MM.1S (cell line): ENCODE measurements around the gene PITPNM1.

Source experiments
- DNase-seq: peaks from one replicate; pipeline ENCODE4 v3.0.0-alpha.2; 2015
- H2AFZ ChIP-seq: fragments of 300-600 bp; sonication (generic); 2 replicates; pipeline ENCODE4 v1.6.0; 2016; ENCODE audit warnings: antibody characterized with exemption, low read length
- H3F3A ChIP-seq: fragments of 300-600 bp; sonication (generic); 2 replicates; pipeline ENCODE4 v1.6.1; 2016; ENCODE audit warnings: mild to moderate bottlenecking, antibody characterized with exemption, low read length, moderate library complexity, mixed read lengths; ENCODE audit not compliant: insufficient read depth
- H3K27ac ChIP-seq: fragments of 300-600 bp; sonication (generic); 2 replicates; pipeline ENCODE4 v1.5.1; 2016; ENCODE audit warnings: mild to moderate bottlenecking, low read length
- H3K27me3 ChIP-seq: fragments of 300-600 bp; sonication (generic); replicated peaks from 2 replicates; pipeline ENCODE4 v1.6.0; 2016; ENCODE audit warnings: low read length; ENCODE audit not compliant: insufficient read depth
- H3K36me3 ChIP-seq: fragments of 300-600 bp; sonication (generic); replicated peaks from 2 replicates; pipeline ENCODE4 v1.6.1; 2016; ENCODE audit warnings: mild to moderate bottlenecking, low read length, mixed read lengths; ENCODE audit not compliant: insufficient read depth
- H3K4me1 ChIP-seq: fragments of 300-600 bp; sonication (generic); 2 replicates; pipeline ENCODE4 v1.6.1; 2016; ENCODE audit warnings: low read length, mixed read lengths
- H3K4me2 ChIP-seq: fragments of 300-600 bp; sonication (generic); 2 replicates; pipeline ENCODE4 v1.6.0; 2016; ENCODE audit warnings: low read depth, low read length
- H3K4me3 ChIP-seq: fragments of 300-600 bp; sonication (generic); 2 replicates; pipeline ENCODE4 v1.5.1; 2016; ENCODE audit warnings: low read length, mixed read lengths
- H3K79me2 ChIP-seq: fragments of 300-600 bp; sonication (generic); 2 replicates; pipeline ENCODE4 v1.6.1; 2016; ENCODE audit warnings: mixed run types, low read length, mixed read lengths
- H3K9ac ChIP-seq: fragments of 300-600 bp; sonication (generic); 2 replicates; pipeline ENCODE4 v1.6.1; 2016; ENCODE audit warnings: low read length, mixed read lengths
- H3K9me2 ChIP-seq: fragments of 300-600 bp; sonication (generic); replicated peaks from 2 replicates; pipeline ENCODE4 v1.6.1; 2016; ENCODE audit warnings: mild to moderate bottlenecking, low read length, mixed read lengths; ENCODE audit not compliant: insufficient read depth
- H3K9me3 ChIP-seq: fragments of 300-600 bp; sonication (generic); replicated peaks from 2 replicates; pipeline ENCODE4 v1.6.1; 2016; ENCODE audit warnings: mild to moderate bottlenecking, low read length, mixed read lengths; ENCODE audit not compliant: insufficient read depth
- H4K20me1 ChIP-seq: fragments of 300-600 bp; sonication (generic); 2 replicates; pipeline ENCODE4 v1.6.1; 2016; ENCODE audit warnings: mild to moderate bottlenecking, low read length, moderate library complexity, mixed read lengths; ENCODE audit not compliant: insufficient read depth
- CTCF ChIP-seq: fragments of 300-600 bp; sonication (generic); IDR thresholded peaks from 2 replicates; pipeline ENCODE4 v1.5.1; 2016; ENCODE audit warnings: antibody characterized with exemption, low read length, mixed read lengths
- EZH2 ChIP-seq: fragments of 300-600 bp; sonication (generic); optimal IDR thresholded peaks from 2 replicates; pipeline ENCODE3; 2017; ENCODE audit warnings: low read depth, mild to moderate bottlenecking, antibody characterized with exemption, low read length, mixed read lengths
- EZH2phosphoT487 ChIP-seq: fragments of 300-600 bp; sonication (generic); IDR thresholded peaks from 2 replicates; pipeline ENCODE4 v1.6.1; 2018; ENCODE audit warnings: antibody characterized with exemption, low read length

The PITPNM1 gene

DNA sequence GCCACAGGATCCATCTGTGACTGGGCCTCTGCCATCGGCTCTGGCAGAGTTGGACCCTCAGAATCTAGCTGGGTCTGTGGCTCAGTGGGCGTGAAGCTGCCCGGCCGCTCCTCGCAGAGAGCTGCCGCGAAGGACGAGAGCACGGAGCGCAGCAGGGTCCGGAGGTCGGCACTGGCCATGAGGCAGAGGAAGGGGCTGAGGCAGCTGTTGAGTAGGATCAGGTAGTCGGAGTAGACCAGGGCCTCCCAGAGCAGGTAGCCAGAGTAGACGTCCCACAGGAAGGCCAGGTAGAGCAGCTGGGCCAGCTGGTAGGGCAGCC, 53.5 kb downstream of the PITPNM1 start:
- Histone ChIP-seq H3K27me3 (no peaks in the 10 kb centered on the region), H3K4me2 (no peak overlapping the region), H2AFZ (no peak overlapping the region)

DNA sequence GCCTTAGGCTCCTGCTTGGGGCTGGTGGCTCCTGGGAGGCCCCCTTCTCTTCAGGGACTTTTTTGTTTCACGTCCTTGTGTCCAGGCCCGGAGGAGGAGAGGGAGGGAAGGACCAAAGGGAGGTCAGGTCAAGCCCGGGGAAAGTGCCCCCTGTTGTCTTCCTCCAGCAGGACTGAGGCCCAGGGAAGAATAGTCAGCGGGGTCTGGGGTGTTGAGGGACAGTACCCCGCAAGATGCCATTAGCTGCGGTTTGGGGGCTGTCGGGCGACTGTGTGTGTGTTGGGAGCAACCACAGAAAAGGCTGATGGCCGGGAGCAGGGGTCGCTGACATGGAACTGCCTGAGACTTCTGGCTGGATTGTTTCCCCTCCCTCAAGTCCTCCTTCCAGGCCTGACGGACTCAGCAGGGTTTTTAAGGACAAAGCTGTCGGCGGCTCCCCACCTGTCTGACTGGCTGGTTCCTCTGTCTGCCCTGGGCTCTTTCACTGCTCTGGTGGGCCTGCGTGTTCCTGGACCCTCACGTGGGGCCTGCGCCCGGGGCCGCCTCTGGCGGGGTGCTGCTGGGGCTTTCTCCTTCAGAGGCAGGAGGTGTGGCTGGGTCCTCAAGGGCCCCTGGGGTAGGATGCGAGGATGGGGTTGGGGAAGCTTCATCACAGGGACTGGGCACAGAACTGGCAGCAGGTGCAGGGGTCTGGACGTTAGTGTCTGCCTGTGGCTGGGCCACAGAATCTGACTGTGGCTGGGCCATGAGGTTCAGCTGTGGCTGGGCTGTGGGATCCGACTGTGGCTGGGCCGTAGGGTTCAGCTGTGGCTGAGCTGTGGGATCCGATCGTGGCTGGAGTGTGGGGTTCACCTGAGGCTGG, 54.1 kb downstream of the PITPNM1 start:
- Histone ChIP-seq H3K27me3 (no peaks in the 10 kb centered on the region), H3K79me2 (no peaks in the 10 kb centered on the region), H3K9me3 (no peaks in the 10 kb centered on the region), H3K4me1 (peaks cover 7% of the 10 kb centered on the region), H3K36me3 (no peaks in the 10 kb centered on the region), H4K20me1 (no peaks in the 10 kb centered on the region), H3K4me2 (no peak overlapping the region), H3K9ac (no peak overlapping the region), H2AFZ (no peak overlapping the region), H3K27ac (no peak overlapping the region), H3F3A (peaks cover 6% of the 10 kb centered on the region), H3K4me3 (no peak overlapping the region), H3K9me2 (no peaks in the 10 kb centered on the region)
- TF ChIP-seq CTCF (no peak), EZH2 (no peak), EZH2phosphoT487 (no peak)
- no peak for DNase-seq

More for the DNA sequence above, 53.5 kb downstream of the PITPNM1 start:
- Histone ChIP-seq H3F3A (peaks cover 6% of the 10 kb centered on the region), H3K4me1 (peaks cover 7% of the 10 kb centered on the region), H3K9me3 (no peaks in the 10 kb centered on the region), H3K9ac (no peak overlapping the region), H3K4me3 (no peak overlapping the region), H3K36me3 (no peaks in the 10 kb centered on the region), H3K27ac (no peak overlapping the region), H3K9me2 (no peaks in the 10 kb centered on the region), H3K79me2 (no peaks in the 10 kb centered on the region), H4K20me1 (no peaks in the 10 kb centered on the region)
- no peak for DNase-seq
- TF ChIP-seq EZH2 (no peak), EZH2phosphoT487 (no peak), CTCF (no peak)

DNA sequence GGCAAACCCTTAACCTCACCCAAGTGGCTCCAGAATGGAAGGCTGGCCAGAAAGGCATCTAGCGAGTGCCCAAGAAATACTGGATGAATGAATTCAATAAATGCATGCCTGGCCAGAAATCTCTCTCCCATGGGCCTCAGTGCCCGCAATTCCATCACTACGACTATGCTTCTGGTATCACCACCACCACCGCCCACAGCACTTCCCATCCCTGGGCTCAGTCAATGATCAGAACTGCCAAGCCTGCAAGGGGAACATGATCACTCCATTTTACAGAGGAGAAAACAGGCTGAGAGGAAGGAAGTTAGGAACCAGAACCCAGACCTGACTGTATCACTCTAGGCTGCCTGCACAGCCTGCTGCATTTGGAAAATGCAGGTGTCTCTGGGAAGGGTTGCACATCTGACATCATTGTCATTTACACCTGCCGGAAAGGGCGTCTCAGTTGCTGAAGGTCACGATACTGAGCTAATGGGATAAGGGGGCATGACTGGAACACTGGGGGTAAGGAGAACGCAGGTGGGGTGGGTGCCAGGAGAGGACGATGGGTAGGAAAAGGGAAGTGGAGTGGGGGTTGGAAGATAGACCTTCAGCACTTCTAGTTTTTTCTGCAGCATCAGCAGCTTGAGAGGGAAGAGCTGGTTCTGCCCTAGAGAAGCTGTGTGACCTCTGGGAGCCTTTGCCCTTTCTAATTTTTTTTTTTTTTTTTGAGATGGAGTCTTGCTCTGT, 55.9 kb downstream of the PITPNM1 start:
- peak overlapping the region; percentile 1; the same call in 1 of the 2 replicates for H3K4me3 ChIP-seq
- no peaks in the 10 kb centered on the region for H3K9me2 ChIP-seq
- peak overlapping the region; percentile 55 for H2AFZ ChIP-seq
- H3K27me3 ChIP-seq, result no peaks in the 10 kb centered on the region
- peaks cover 10% of the 10 kb centered on the region for H3K4me1 ChIP-seq
- H3K36me3 ChIP-seq, result no peaks in the 10 kb centered on the region
- DNase-seq, result peak; percentile 25
- H3K9me3 ChIP-seq, result no peaks in the 10 kb centered on the region
- TF ChIP-seq EZH2phosphoT487, result no peak
- TF ChIP-seq CTCF, result no peak
- TF ChIP-seq EZH2, result no peak
- no peaks in the 10 kb centered on the region for H4K20me1 ChIP-seq
- no peaks in the 10 kb centered on the region for H3K79me2 ChIP-seq
- H3K4me2 ChIP-seq, result peak overlapping the region; percentile 63; the same call in 1 of the 2 replicates
- H3K27ac ChIP-seq, result peak overlapping the region; percentile 39; the same call in 1 of the 2 replicates
- no peak overlapping the region; the same call in 1 of the 2 replicates for H3K9ac ChIP-seq
- peaks cover 6% of the 10 kb centered on the region for H3F3A ChIP-seq
